NB4 (cell line): ENCODE data around the gene ROBO3.

Source experiments
- DNase-seq: peaks from one replicate; pipeline ENCODE4 v3.0.0; 2010; ENCODE audit warnings: low read depth
- H3K4me3 ChIP-seq: one replicate; pipeline ENCODE4 v1.5.1; 2011; ENCODE audit warnings: mild to moderate bottlenecking, low read depth, low read length, moderate library complexity
- MYC ChIP-seq: IDR thresholded peaks from 2 replicates; pipeline ENCODE4 v1.6.1; 2011; ENCODE audit warnings: low read depth, low read length
- POLR2A ChIP-seq: IDR thresholded peaks from 2 replicates; pipeline ENCODE4 v1.6.1; 2011; ENCODE audit warnings: mild to moderate bottlenecking; ENCODE audit not compliant: insufficient read length; ENCODE audit errors: extremely low read depth
- TF ChIP-seq, protein P1 (sequence below): IDR thresholded peaks from one replicate; pipeline ENCODE4 v1.5.1; 2012; ENCODE audit warnings: low read depth, low read length
- TF ChIP-seq, protein P2 (sequence below): IDR thresholded peaks from 2 replicates; pipeline ENCODE4 v1.6.1; 2011; ENCODE audit warnings: low read depth, low read length

The ROBO3 gene

DNA sequence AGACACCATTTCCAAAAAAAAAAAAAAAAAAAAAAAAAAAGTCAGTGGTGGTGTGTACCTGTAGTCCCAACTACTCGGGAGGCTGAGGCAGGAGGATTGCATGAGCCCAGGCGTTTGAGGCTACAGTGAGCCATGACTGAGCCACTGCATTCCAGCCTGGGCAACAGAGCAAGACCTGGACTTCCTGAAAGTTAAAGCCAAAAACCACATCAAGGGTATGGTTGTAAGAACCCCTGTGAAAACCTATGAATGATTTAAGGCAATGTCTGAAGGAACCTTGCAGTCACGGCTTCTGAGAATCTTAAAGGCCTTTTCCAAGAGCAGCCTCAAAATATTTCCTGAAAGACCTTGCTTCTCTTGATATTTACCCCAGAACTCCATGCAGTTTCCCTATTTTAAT lies 34.5 kb upstream of the ROBO3 start:
- DNase-seq = no peak
- no peak overlapping the region for H3K4me3 ChIP-seq
- TF ChIP-seq, protein P1, sequence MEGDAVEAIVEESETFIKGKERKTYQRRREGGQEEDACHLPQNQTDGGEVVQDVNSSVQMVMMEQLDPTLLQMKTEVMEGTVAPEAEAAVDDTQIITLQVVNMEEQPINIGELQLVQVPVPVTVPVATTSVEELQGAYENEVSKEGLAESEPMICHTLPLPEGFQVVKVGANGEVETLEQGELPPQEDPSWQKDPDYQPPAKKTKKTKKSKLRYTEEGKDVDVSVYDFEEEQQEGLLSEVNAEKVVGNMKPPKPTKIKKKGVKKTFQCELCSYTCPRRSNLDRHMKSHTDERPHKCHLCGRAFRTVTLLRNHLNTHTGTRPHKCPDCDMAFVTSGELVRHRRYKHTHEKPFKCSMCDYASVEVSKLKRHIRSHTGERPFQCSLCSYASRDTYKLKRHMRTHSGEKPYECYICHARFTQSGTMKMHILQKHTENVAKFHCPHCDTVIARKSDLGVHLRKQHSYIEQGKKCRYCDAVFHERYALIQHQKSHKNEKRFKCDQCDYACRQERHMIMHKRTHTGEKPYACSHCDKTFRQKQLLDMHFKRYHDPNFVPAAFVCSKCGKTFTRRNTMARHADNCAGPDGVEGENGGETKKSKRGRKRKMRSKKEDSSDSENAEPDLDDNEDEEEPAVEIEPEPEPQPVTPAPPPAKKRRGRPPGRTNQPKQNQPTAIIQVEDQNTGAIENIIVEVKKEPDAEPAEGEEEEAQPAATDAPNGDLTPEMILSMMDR = no peak

DNA sequence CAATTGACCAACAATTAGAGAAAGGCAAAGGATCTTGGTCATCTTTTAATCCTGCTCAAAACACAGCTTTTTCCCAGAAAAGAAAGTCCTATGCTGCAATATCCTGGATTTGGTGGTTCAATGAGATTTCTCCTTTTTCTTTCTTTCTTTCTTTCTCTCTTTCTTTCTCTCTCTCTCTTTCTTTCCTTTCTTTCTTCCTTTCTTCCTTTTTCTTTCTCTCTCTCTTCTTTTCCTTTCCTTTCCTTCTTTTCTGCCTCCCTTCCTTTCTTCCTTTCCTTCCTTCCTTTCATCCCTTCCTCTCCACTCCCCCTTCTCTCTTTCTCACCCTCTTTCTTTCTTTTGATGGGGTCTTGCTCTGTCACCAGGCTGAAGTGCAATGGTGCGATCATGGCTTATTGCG lies 33.3 kb upstream of the ROBO3 start:
- no peak for DNase-seq
- TF ChIP-seq, protein P1 = no peak
- TF ChIP-seq MYC (no peak), POLR2A (no peak)
- TF ChIP-seq, protein P2, sequence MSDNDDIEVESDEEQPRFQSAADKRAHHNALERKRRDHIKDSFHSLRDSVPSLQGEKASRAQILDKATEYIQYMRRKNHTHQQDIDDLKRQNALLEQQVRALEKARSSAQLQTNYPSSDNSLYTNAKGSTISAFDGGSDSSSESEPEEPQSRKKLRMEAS = no peak
- no peak overlapping the region for H3K4me3 ChIP-seq

DNA sequence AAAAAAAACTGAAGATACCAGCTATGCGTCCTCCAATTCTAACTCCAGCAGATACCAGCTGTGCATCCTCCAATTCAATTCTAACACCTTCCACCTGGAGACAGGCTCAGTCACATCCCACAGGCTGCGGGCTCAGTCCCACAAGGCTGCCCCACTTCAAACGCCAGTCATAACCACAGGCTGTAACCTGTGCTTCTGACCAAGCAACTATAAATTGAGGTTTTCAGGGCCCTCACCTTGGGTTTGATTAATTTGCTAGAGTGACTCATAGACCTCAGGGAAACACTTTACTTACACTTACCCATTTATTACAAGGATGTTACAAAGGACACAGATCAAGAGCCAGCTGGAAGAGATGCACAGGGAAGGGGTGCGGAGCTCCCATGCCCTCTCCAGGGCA lies 32.7 kb upstream of the ROBO3 start:
- no peak for TF ChIP-seq MYC
- no peak for TF ChIP-seq POLR2A
- TF ChIP-seq, protein P1 = no peak
- TF ChIP-seq, protein P2 = no peak
- H3K4me3 ChIP-seq = no peak overlapping the region
- DNase-seq = no peak

DNA sequence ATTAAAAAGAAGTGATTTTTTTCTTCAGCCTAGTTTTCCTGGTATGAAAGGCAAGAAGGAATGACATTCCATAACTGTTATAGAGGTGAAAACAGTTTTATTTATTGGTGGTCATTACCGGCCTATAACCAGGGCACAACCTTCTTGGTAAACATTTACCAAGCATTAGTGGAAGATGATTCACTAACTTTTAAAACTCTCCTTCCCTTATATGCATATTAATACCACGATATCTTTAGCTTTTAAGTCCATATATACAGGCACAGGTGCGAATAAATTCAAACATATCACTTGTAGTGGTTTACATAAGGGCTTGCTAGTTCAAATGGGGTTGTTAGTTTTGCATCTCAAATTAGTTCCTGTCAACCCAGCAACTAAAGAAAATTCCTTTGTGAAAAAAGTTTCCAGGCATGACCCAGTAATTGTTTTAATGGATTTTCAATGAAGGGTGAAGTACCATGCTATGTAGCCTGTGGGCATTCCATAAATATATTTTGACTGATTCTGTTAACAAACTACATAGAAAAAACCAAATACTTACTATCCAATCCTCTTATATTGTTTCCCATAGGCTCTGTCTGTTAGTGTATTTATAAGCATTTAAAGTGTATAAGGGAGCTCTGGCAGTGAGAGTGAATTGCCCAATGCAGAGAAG lies 30.6 kb upstream of the ROBO3 start:
- TF ChIP-seq POLR2A = no peak
- TF ChIP-seq MYC = no peak
- TF ChIP-seq, protein P1 = no peak
- TF ChIP-seq, protein P2 = no peak
- no peak for DNase-seq
- H3K4me3 ChIP-seq = no peak overlapping the region

DNA sequence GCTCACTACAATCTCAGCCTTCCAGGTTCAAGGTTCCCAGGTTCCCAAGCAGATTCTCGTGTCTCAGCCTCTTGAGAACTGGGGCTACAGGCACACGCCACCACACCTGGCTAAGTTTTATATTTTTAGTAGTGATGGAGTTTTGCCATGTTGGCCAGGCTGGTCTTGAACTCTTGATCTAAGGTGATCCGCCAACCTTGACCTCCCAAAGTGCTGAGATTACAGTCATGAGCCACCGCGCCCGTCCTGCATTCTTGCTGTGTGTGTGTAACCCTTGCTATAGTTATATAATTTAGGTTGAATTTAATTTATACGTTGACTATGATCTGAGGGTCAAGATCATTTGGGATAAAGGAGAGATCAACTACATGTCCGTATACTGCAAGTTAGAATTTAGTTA lies 29.3 kb upstream of the ROBO3 start:
- TF ChIP-seq, protein P1 = no peak
- TF ChIP-seq, protein P2 = no peak
- H3K4me3 ChIP-seq = no peak overlapping the region
- DNase-seq = no peak

DNA sequence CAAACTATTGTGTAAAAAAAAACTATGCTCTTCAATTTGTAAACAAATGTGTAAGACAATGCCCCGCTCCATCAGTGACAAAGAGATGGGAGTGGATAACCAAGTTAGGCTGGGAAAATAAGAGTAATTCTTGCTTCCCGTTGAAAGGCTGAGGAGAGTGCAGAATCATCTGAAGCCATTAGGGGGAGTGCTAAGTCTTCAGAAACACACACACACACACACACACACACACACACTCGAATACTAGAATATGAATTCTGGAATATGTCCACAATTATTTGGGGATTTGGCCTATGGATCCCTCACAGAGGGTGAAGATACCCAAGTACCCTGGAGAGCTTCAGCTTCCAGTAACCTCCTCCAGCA lies 27.8 kb upstream of the ROBO3 start:
- DNase-seq = peak; percentile 70
- H3K4me3 ChIP-seq = no peak overlapping the region
- no peak for TF ChIP-seq MYC
- TF ChIP-seq, protein P1 = peak; percentile 68
